RCC 7860 (cell line): ENCODE data around the gene GATA6.
"Not testable (repeated sequence)": the region's sequence is repeated elsewhere in the genome, so short reads cannot be mapped to it uniquely, and the experiment has no call there.

Source experiments
- DNase-seq: peaks from one replicate; pipeline ENCODE4 v3.0.0-alpha.2; 2015; ENCODE audit warnings: low spot score
- FAIRE-seq: peaks from 2 replicates; lab custom pipeline; 2012; peaks lifted over from hg19 to GRCh38; lab: Jason Lieb, UNC

GATA6 gene

GRCh38 chr18:22180722-22181121 lies 11.3 kb downstream of the GATA6 start:
- no peak for DNase-seq
- FAIRE-seq, result no peak

GRCh38 chr18:22182884-22183697 lies 13.7 kb downstream of the GATA6 start:
- DNase-seq (no peak), FAIRE-seq (no peak)

- FAIRE-seq, result no peak
These were observed 14.3 kb downstream of the GATA6 start for GRCh38 chr18:22183698-22184170.

GRCh38 chr18:22184573-22184972 lies 15.2 kb downstream of the GATA6 start:
- FAIRE-seq, DNase-seq: not testable (repeated sequence)

More at GRCh38 chr18:22183698-22184170, 14.3 kb downstream of the GATA6 start:
- DNase-seq, result no peak

GRCh38 chr18:22185273-22185672 lies 15.9 kb downstream of the GATA6 start:
- FAIRE-seq, result no peak
- DNase-seq, result no peak

GRCh38 chr18:22185771-22186386 lies 16.5 kb downstream of the GATA6 start:
- DNase-seq, result no peak
- FAIRE-seq, result no peak

GRCh38 chr18:22186484-22186971 lies 17.1 kb downstream of the GATA6 start:
- DNase-seq (peak; percentile 90), FAIRE-seq (peak; percentile 95)

GRCh38 chr18:22188559-22189267 lies 19.3 kb downstream of the GATA6 start:
- FAIRE-seq, result no peak
- no peak for DNase-seq

GRCh38 chr18:22189449-22190166 lies 20.2 kb downstream of the GATA6 start:
- FAIRE-seq (no peak), DNase-seq (no peak)

GRCh38 chr18:22191346-22191695 lies 21.9 kb downstream of the GATA6 start:
- FAIRE-seq (no peak), DNase-seq (no peak)

GRCh38 chr18:22191923-22192322 lies 22.5 kb downstream of the GATA6 start:
- FAIRE-seq (no peak), DNase-seq (no peak)

GRCh38 chr18:22193466-22193865 lies 24.1 kb downstream of the GATA6 start:
- DNase-seq (no peak), FAIRE-seq (no peak)

- DNase-seq (no peak), FAIRE-seq (no peak)
These were observed 24.8 kb downstream of the GATA6 start for GRCh38 chr18:22194151-22194598.

GRCh38 chr18:22195052-22195451 lies 25.7 kb downstream of the GATA6 start:
- DNase-seq (no peak), FAIRE-seq (no peak)

- FAIRE-seq, DNase-seq: not testable (repeated sequence)
These were observed 27.6 kb downstream of the GATA6 start for GRCh38 chr18:22196943-22197342.

GRCh38 chr18:22197668-22198067 lies 28.3 kb downstream of the GATA6 start:
- FAIRE-seq (no peak), DNase-seq (no peak)

- DNase-seq (no peak), FAIRE-seq (no peak)
These were observed 28.8 kb downstream of the GATA6 start for GRCh38 chr18:22198163-22198562.

GRCh38 chr18:22199005-22199404 lies 29.6 kb downstream of the GATA6 start:
- DNase-seq, result no peak
- FAIRE-seq, result no peak

- DNase-seq (no peak), FAIRE-seq (no peak)
These were observed 31.3 kb downstream of the GATA6 start for GRCh38 chr18:22200611-22201225.

- no peak for FAIRE-seq
- no peak for DNase-seq
These were observed 33.6 kb downstream of the GATA6 start for GRCh38 chr18:22203035-22203434.
